UCSD-AML1 (cell line): ENCODE results near the gene COL4A2.

ENCODE experiments used
- DNase-seq: peaks from one replicate; lab custom pipeline; 2025; ENCODE audit not compliant: unreplicated experiment; lab: John Stamatoyannopoulos, UW

Gene COL4A2

GRCh38 chr13:110398564-110399507 lies 91.8 kb downstream of the COL4A2 start:
- no peak for DNase-seq

- no peak for DNase-seq
Observed at GRCh38 chr13:110399801-110400200, 92.7 kb downstream of the COL4A2 start.

- DNase-seq: no peak
Observed at GRCh38 chr13:110400786-110401533, 93.9 kb downstream of the COL4A2 start.

GRCh38 chr13:110402299-110403069 lies 95.4 kb downstream of the COL4A2 start:
- no peak for DNase-seq

GRCh38 chr13:110403315-110403714 lies 96.2 kb downstream of the COL4A2 start:
- DNase-seq: no peak

GRCh38 chr13:110403721-110404120 lies 96.6 kb downstream of the COL4A2 start:
- no peak for DNase-seq

GRCh38 chr13:110404321-110404720 lies 97.2 kb downstream of the COL4A2 start:
- DNase-seq: no peak

- no peak for DNase-seq
Observed at GRCh38 chr13:110405597-110406450, 98.7 kb downstream of the COL4A2 start.

- no peak for DNase-seq
Observed at GRCh38 chr13:110407021-110407420, 99.9 kb downstream of the COL4A2 start.

GRCh38 chr13:110407531-110407930 lies 100.4 kb downstream of the COL4A2 start:
- no peak for DNase-seq

- DNase-seq: no peak
Observed at GRCh38 chr13:110408286-110408685, 101.2 kb downstream of the COL4A2 start.

GRCh38 chr13:110409581-110409992 lies 102.5 kb downstream of the COL4A2 start:
- DNase-seq: no peak

GRCh38 chr13:110410000-110410399 lies 102.9 kb downstream of the COL4A2 start:
- no peak for DNase-seq

GRCh38 chr13:110410936-110411687 lies 104.0 kb downstream of the COL4A2 start:
- DNase-seq: no peak

- DNase-seq: no peak
Observed at GRCh38 chr13:110411688-110412059, 104.6 kb downstream of the COL4A2 start.

- peak; percentile 66 for DNase-seq
Observed at GRCh38 chr13:110412132-110412914, 105.2 kb downstream of the COL4A2 start.

GRCh38 chr13:110413016-110413675 lies 106.1 kb downstream of the COL4A2 start:
- DNase-seq: no peak

GRCh38 chr13:110413676-110414040 lies 106.6 kb downstream of the COL4A2 start:
- no peak for DNase-seq
